GM13976 (cell line): ENCODE measurements around the gene SRRT.

Experiments
- DNase-seq: peaks from one replicate; pipeline ENCODE4 v3.0.0; 2012; ENCODE audit warnings: low spot score
- CTCF ChIP-seq: IDR thresholded peaks from 2 replicates; pipeline ENCODE4 v1.5.1; 2012; ENCODE audit warnings: borderline replicate concordance, mild to moderate bottlenecking; ENCODE audit not compliant: insufficient read depth; ENCODE audit errors: extremely low read depth, missing control alignments, control extremely low read depth
- in situ Hi-C: fragments of 300-500 bp; cut with MboI; formaldehyde crosslinking; loops from one replicate; pipeline ENCODE4 v1.12.0; 2022; ENCODE audit warnings: low sequenced_read_pairs, mixed read lengths, inconsistent platforms; ENCODE audit not compliant: unreplicated experiment

Gene SRRT

GRCh38 chr7:100885440-100886141 is 10.7 kb downstream of the SRRT start:
- no peak for TF ChIP-seq CTCF
- in situ Hi-C loops = no loop called here
- no peak for DNase-seq

- TF ChIP-seq CTCF = no peak
- no peak for DNase-seq
- in situ Hi-C loops = no loop called here
Observed at GRCh38 chr7:100886142-100886935, 11.4 kb downstream of the SRRT start.

- in situ Hi-C loops = no loop called here
- no peak for TF ChIP-seq CTCF
- no peak for DNase-seq
Observed at GRCh38 chr7:100886936-100887515, 12.1 kb downstream of the SRRT start.

GRCh38 chr7:100887516-100888290 is 12.8 kb downstream of the SRRT start:
- peak; percentile 86 for DNase-seq
- TF ChIP-seq CTCF = no peak
- in situ Hi-C loops = no loop called here

GRCh38 chr7:100888291-100888987 is 13.5 kb downstream of the SRRT start:
- TF ChIP-seq CTCF = no peak
- in situ Hi-C loops = no loop called here
- no peak for DNase-seq
